GM06990 (cell line): ENCODE measurements around the gene CACNA2D2.

Source experiments
- DNase-seq: peaks from one replicate; pipeline ENCODE4 v3.0.0-alpha.2; 2011; ENCODE audit not compliant: insufficient read length; ENCODE audit errors: extremely low read depth
- H3K27me3 ChIP-seq: replicated peaks from 2 replicates; pipeline ENCODE4 v1.6.0; 2011; ENCODE audit warnings: low read length; ENCODE audit not compliant: control insufficient read depth, insufficient read depth
- H3K36me3 ChIP-seq: 2 replicates; pipeline ENCODE4 v1.5.1; 2011; ENCODE audit warnings: low read length; ENCODE audit not compliant: control insufficient read depth, insufficient read depth
- H3K4me3 ChIP-seq: replicated peaks from 2 replicates; pipeline ENCODE4 v1.5.1; 2011; ENCODE audit warnings: low read depth, mild to moderate bottlenecking, control low read depth, low read length
- CTCF ChIP-seq: IDR thresholded peaks from 2 replicates; pipeline ENCODE4 v1.5.1; 2011; ENCODE audit warnings: low read length, control low read depth, mild to moderate bottlenecking, inconsistent platforms; ENCODE audit not compliant: insufficient read depth, poor library complexity, severe bottlenecking

Gene CACNA2D2

GRCh38 chr3:50427217-50427616 is 76.2 kb downstream of the CACNA2D2 start:
- Histone ChIP-seq H3K36me3 (no peaks in the 10 kb centered on the region), H3K4me3 (no peak overlapping the region), H3K27me3 (peaks cover 2% of the 10 kb centered on the region; the same call in 1 of the 2 replicates)
- no peak for DNase-seq
- TF ChIP-seq CTCF: no peak

- no peak for TF ChIP-seq CTCF
- H3K27me3 ChIP-seq: peaks cover 2% of the 10 kb centered on the region
- no peaks in the 10 kb centered on the region for H3K36me3 ChIP-seq
- H3K4me3 ChIP-seq: no peak overlapping the region
- no peak for DNase-seq
Observed at GRCh38 chr3:50425911-50426310, 77.5 kb downstream of the CACNA2D2 start.

- Histone ChIP-seq H3K27me3 (peaks cover 3% of the 10 kb centered on the region), H3K36me3 (no peaks in the 10 kb centered on the region), H3K4me3 (no peak overlapping the region)
- no peak for TF ChIP-seq CTCF
- DNase-seq: no peak
Observed at GRCh38 chr3:50423543-50423942, 79.9 kb downstream of the CACNA2D2 start.

GRCh38 chr3:50422153-50422552 is 81.3 kb downstream of the CACNA2D2 start:
- TF ChIP-seq CTCF: no peak
- peaks cover 3% of the 10 kb centered on the region for H3K27me3 ChIP-seq
- H3K36me3 ChIP-seq: no peaks in the 10 kb centered on the region
- H3K4me3 ChIP-seq: no peak overlapping the region
- no peak for DNase-seq

- no peak for DNase-seq
Observed at GRCh38 chr3:50419595-50420370, 83.7 kb downstream of the CACNA2D2 start.

More at GRCh38 chr3:50419595-50420370, 83.7 kb downstream of the CACNA2D2 start:
- no peaks in the 10 kb centered on the region for H3K36me3 ChIP-seq
- H3K4me3 ChIP-seq: no peak overlapping the region
- no peak for TF ChIP-seq CTCF
- peaks cover 1% of the 10 kb centered on the region for H3K27me3 ChIP-seq
